Germinal center (tissue), 1 donor: ENCODE data around the gene HID1.
"Not testable (repeated sequence)": the region's sequence is repeated elsewhere in the genome, so short reads cannot be mapped to it uniquely, and the experiment has no call there.

Experiments used
- DNase-seq: peaks from one replicate; pipeline ENCODE4 v3.0.0; 2012; ENCODE audit warnings: mixed read lengths, low spot score

The HID1 gene

DNA sequence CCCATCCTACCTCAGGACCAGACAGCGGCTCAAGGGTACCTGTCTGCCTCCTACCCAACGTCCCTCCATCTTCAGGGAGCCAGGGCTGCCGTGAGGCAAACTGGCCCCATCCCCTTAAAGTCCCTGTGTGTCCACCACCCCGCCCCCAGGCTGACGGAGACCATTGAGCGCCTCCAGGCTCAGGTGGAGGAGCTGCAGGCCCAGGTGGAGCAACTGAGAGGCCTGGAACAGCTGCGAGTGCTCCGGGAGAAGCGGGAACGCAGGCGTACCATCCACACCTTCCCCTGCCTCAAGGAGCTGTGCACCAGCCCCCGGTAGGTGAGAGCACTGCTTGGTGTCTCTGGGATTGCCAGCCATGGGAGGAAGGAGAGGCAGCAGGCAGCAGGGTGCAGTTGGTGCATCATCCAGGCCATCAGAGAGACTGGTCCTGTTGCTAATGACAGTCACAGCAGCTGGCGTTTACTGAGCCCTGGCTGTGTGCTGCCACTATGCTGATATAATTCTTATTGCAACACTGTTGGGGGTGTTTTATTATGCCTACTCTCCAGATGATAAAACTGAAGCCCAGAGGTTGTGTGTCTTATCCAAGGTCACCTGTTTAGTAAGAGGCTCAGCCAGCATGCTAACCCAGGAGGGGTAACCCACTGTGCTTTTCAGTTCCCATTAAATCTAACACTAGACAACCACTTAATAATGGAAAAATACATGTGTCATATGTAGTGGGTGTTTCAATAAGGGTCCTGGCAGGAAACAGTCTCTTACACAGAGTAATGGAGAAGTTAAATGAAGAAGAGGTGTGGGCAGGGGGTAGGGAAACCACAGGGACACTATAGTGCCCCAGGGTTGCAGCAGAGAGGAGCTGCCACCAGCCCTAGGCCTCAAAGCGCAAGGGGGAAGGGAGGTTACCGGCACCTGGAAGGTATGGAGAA, 29.6 kb upstream of the HID1 start:
- no peak for DNase-seq

DNA sequence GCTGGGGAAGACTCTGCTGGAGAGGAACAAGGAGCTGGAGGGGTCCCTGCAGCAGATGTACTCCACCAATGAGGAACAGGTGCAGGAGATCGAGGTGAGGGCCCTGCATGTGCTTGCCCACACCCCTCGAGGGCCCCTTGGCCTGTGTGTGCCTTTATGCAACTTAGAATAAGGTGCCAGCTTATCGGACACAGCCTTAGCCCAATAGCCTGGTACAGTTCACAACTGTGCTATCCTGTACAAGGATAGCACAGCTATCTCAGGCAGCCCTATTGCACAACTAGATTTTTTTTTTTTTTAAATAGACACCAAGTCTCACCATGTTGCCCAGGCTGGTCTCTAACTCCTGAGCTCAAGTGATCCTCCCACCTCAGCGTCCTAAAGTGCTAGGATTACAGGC, 27.0 kb upstream of the HID1 start:
- DNase-seq: no peak

DNA sequence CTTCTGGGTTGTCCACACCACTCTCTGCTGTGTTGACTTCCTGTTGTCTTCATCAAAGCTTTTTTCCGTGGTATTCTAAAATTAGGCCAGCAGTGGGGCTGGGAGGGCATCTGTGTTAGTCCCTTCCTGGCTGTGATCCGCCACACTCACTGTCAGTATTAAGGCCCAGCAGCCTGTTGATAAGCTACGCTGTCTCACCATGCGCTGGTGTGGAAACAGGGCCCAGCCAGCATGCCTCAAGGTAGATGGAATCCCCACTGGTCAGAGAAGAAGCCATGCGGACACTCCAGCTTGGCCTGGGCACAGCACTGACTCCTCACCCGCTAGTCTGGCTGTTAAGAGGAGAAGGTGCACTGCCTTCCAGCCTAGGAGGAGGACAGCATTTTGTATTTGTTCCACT, 26.2 kb upstream of the HID1 start:
- DNase-seq: no peak

DNA sequence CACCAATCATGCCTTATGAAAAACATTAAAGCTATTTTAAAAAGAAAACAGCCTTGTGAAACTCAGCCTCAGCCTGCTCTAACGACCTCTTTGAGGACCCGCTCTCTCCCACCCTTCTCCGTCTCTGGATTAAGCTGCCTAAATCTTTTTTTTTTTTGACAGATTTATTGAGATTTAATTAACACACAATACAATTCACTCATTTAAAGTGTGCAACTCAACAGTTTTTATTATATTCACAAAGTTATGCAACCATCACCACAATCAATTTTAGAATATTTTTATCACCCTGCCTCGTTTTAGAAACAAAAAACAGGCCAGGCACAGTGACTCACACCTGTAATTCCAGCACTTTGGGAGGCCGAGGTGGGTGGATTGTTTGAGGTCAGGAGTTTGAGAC, 23.3 kb upstream of the HID1 start:
- no peak for DNase-seq

DNA sequence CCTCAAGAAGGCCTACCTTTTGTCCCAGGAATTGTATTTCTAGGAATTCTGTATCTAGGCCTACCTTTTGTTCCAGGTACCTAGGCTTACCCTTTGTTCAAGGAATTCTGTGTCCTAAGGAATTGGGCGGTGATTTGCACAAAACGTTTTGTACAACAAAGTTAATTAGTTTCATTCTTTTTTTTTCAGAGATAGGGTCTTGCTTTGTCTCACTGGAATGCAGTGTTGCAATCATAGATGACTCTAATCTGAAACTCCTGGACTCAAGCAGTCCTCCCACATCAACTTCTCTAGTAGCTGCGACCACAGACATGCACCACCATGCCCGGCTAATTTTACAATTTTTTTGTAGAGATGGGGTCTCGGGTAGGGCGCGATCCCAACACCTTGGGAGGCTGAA, 21.9 kb upstream of the HID1 start:
- DNase-seq: no peak

- no peak for DNase-seq
These were observed 19.7 kb upstream of the HID1 start for GRCh38 chr17:74992223-74992622.

GRCh38 chr17:74990581-74991105, 18.1 kb upstream of the HID1 start:
- DNase-seq: no peak

DNA sequence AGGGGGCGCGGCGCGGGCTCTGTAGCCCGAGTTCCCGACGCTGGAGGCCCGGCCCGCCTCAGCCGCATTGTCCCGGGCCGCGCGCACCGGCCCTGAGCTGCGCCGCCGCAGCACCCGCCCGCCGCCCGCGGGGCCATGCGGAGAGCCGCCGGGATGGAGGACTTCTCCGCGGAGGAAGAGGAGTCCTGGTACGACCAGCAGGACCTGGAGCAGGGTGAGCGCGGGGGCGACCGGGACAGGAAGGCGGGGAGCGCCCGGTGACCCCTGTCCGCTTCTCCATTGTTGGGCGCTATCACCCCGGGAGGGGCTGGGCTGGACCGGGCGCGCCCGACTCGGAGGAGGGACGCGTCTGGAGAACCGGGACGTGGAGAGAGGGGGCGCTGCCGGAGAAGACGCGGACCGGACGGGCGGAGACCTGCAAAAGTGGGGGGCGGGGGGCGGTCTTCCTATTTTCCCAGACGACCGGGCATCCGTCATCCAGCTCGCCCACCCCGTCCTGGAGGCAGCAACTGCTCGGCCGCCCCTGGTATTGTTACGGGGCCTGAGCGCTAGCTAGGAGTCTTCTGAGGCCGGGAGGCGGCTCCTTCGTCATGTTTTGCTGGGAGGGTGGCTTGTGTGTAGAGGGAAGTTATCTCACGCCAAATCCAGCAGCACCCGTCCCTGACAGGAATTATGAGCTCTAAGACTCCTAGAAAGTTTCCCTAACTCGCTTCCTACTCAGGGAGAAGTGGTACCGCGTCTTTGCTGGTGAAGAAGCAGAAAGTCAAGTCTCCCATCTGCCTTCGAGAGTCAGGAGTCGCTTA, 15.6 kb upstream of the HID1 start:
- DNase-seq: no peak

DNA sequence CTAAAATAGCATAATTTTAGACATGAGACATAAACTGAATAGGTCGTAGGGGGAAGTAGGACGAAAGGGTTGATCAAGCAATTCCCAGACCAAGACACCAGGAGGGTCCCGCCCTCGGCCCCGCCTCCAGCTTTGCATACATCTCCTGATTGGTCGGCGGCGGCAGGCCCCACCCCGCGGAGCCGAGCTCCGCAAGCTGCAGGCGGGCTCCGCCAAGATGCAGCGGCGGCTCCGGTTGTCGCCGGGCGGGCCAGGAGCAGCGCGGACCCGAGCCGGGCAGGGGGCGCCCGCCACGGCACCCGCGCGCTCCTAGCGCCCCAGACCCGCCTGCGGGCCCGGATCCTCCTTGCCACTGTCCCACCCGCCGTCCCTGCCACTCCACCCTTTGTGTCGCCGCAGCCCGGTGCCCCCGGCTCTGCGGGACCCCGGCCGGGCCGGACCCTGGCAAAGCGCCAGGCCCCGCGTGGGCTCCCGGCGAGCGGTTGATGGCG, 14.9 kb upstream of the HID1 start, which contains the start of gene CDR2L:
Gene CDR2L, plus strand, starts transcription at position 215 of the 491 bp plus-strand sequence. CDS start 412 bp downstream, outside the sequence.
- DNase-seq: peak; percentile 96

DNA sequence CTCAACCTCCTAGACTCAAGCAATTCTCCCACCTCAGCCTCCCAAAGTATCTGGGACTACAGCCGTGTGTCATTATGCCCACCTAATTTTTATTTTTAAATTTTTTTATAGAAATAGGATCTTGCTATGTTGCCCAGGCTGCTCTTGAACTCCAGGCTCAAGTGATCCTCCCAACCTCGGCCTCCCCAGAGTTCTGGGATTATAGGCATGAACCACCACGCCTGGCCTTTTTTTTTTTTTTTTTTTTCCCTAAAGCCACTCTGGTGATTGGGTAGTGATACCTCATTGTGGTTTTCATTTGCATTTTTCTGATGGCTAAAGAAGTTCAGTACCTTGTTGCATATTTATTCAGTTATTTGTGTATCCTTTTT, 13.6 kb upstream of the HID1 start:
- DNase-seq: no peak

DNA sequence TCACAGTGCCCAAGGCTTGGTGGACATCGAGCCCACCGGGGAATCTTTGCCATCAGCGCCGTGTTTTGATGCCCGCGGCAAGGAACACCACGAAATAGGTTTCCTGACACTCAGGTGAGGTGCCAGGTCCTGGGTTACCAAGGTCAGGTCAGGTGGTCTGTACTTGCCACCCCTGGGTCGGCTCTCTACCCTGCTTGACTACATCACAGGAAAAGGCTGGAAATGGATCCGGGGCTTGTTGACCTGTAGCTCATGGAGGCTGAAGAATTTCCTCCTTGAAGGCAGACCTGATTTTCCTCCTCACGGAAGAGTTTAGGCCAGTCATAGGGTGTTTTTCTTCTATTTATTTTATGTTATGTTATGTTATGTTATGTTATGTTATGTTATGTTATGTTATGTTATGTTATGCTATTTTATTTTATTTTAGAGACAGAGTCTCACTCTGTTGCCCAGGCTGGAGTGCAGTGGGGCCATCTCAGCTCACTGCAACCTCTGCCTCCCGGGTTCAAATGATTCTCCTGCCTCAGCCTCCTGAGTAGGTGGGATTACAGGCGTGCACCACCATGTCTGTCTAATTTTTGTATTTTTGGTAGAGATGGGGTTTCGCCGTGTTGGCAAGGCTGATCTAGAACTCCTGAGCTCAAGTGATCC, 10.2 kb upstream of the HID1 start:
- DNase-seq: not testable (repeated sequence)

DNA sequence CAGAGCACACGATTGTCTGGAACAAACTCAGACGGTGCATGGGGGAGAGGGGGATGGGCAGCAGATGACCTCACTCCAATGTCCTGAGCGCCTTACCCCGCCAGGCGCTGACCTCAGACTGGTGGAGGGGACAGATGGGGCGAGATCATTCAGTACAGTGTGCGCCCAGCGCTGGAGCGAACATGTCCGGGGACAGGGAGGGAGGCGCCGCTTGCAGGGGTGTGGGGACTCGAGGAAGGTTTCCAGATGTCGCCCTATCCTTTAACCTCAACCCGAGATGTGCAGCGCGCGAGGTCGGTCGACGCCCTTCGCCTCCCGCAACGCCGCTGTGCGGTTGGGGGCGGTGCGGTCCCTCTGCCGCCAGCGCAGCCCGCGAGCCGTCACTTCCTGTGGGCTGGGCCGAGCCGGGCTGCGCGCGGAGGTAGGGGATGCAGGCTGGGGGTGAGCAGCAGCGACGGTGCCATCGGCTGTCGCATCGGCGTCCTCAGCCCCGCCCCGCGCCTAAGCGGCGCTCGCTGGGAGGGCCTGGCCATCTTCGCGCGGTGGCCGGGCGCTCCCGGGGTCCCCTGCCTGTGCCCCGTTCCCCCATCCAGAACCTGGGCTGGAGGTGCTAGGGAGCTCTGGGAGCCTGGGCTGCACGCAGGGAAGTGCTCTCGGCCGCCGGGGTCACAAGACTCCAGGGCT, 9.6 kb upstream of the HID1 start:
- DNase-seq: peak; percentile 86

- no peak for DNase-seq
These were observed 8.9 kb upstream of the HID1 start for GRCh38 chr17:74981318-74981978.

GRCh38 chr17:74979408-74980146, 7.0 kb upstream of the HID1 start:
- DNase-seq: no peak

DNA sequence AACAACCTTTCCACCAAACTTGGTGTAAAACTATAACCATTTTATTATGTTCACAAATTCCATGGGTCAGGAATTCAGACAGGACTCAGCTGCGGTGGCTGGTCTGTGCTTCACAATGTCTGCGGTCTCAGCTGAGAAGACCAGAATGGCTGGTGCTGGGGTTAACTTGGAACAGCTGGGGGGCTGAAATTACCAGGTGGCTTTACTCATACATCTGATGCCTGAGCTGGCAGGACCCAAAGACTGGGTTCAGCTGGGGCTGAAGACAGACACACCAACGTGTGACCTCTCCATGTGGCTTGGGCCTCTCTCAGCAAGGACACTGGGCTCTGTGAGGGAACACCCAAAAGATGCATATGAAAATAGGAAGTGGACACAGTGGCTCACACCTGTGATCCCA, 5.7 kb upstream of the HID1 start:
- no peak for DNase-seq

GRCh38 chr17:74977802-74978201, 5.2 kb upstream of the HID1 start:
- no peak for DNase-seq

DNA sequence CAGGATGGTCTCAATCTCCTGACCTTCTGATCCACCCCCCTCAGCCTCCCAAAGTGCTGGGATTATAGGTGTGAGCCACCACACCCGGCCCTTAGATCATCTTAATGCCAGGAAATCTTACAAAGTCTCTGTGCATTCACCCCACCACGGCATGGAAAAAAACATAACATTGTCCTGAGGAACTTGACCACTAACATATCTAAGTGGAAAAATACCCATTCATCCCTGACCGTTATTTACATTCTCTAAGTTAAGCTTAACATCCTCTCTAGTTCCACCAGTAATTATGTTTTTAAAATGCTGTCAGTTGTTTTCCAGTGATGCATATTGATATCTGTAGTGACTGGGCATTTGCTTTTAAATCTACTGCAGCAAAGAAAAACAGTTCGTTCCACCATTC, 3.4 kb upstream of the HID1 start:
- DNase-seq: no peak

DNA sequence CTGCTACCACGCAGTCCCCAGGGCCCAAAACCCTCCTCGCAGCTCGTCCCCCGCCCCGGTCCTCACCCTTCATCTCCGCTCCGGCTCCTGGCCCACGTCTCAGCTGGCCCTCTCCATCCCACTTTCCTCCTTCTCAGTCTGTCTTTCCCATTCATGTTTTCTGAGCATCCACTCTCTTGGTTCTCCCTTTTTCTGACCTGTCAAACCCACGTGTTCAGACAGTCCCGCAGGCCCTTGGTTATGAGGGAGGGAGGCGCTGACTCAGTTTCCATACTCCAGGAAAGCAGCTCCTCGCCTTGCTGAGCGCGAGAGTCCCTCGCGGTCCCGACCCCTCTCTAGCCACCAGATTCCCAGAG, 392 bp upstream of the HID1 start:
- DNase-seq: no peak

DNA sequence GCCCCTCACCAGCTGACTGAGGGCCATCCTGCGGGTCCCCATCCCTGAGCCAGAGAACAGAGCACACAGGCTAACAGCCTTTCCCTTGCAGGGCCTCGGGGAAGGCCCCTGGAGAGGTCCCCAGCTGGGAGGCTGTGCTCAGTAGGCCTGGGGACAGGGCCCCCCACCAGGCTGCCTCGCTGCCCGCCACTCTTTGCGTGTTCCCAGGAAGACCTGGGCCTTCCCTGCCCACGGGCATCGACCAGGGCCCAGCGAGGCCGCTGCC, 785 bp downstream of the HID1 start:
- no peak for DNase-seq

- no peak for DNase-seq
These were observed 1.3 kb downstream of the HID1 start for GRCh38 chr17:74971069-74971841.
